A673 (cell line): ENCODE data around the gene ZNF8.

Source experiments
- CTCF ChIP-seq: fragments of 300-800, 200-600 bp; sonication (generic); conservative IDR thresholded peaks from 2 replicates; pipeline ENCODE4 v1.5.1; 2017; ENCODE audit warnings: low read depth, mild to moderate bottlenecking, antibody characterized with exemption, low read length, moderate library complexity, mixed read lengths
- EZH2 ChIP-seq: fragments of 200-600 bp; sonication (generic); IDR thresholded peaks from 2 replicates; pipeline ENCODE4 v1.6.1; 2017; ENCODE audit warnings: borderline replicate concordance, low read depth, mild to moderate bottlenecking, mixed read lengths, antibody characterized with exemption, low read length; ENCODE audit not compliant: poor library complexity, severe bottlenecking

GRCh38 chr19:58326501-58326913 lies 47.8 kb downstream of the ZNF8 start:
- TF ChIP-seq CTCF (no peak), EZH2 (no peak)
